HG02763 (cell line): Measurements from ENCODE around the gene COPS4.

ENCODE experiments used
- ATAC-seq: cut with Tn5 transposase; IDR thresholded peaks from one replicate; pipeline ENCODE4 v1.9.1; 2021; ENCODE audit warnings: mild to moderate bottlenecking, moderate library complexity; ENCODE audit not compliant: unreplicated experiment

Gene COPS4

DNA sequence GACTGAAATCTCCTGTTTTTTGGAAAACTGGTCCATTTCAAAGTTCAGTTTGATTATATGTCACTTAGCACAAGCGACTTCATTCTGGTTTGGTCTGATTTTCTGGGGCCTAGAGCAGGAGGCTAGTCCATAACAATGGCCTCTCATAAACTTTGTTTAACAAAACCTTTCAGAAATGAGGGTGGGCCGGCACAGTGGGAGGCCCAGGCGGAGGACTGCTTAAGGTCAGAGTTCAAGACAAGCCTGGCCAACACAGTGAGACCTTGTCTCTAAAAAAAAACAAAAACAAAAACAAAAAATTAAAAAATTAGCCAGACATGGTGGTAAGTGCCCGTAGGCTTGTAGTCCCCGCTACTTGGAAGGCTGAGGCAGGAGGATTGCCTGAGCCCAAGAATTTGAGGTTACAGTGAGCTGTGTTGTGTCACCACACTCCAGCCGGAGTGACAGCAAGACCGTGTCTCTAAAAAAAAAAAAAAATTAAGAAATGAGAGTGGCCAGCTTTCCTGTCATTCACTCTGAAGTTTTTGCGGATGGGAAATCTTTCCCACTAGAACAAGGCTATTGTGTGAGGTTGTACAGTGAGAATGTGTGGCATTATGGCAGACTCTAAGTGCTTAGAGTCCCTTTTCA, 80.8 kb downstream of the COPS4 start:
- ATAC-seq, result no peak

DNA sequence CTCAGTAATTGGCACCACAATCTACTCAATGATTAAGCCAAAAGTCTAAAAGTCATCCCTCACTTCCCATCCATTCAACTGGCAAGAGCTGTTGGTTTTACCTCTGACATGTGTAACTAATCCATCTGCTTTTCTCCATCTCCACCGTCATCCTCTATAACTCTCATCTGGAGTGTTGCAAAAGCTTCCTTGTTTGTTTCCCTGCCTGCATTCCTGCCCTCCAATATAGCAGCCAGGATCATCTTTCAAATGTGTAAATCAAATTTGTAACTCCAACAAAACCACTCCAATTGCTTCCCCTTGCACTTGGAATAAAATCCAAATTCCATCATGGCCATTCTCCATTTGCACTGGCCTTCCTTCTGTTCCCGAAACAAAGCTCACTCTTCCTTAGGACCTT, 83.9 kb downstream of the COPS4 start:
- ATAC-seq, result no peak

DNA sequence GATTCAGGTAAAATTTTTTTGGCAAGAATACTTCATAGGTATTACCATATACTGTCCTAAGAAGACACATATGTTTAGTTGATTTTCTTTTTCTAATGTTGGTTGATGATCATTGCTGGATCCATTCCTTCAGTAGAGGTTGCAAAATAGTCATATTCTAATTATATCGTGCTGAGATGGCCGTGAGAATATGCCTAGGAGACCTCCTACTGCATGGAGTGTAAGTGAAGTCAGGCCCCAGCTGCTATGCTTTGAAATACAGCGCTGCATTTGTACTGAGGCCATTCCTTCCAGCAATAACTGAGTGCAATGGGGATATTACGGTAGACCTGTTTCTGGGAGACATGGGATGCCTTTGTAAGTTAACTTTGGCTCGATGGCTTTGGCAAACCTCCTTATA, 86.3 kb downstream of the COPS4 start:
- ATAC-seq, result no peak

DNA sequence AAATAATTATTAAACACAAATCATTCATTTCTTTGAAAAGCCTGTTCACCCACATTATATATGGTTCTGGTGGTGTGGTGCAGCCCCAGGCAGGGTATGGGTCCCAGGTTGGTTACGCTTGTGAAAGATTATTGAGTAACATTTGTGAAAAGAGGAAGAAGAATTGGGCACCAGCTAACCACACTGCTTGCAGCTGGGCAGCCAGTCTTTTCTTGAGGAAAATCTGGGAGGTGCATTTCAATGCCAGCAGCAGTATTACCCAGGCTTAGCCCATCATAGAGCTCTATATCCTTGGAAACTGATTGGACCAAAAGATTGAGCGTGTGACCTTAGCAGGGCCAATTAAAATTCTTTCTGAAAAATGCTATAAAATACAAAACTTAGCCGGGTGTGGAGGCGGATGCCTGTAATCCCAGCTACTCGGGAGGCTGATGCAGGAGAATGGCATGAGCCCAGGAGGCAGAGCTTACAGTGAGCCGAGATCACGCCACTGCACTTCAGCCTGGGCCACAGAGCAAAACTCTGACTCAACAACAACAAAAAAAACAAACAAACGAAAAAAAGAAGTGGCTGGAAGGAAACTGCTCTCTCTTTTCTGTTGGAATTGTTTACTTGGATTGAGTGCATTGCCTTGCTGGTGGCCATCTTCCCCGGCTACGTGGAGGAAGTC, 89.3 kb downstream of the COPS4 start:
- ATAC-seq, result no peak
